Chondrocyte (in vitro differentiated cells): ENCODE results near the gene C10orf90. TPM values are rescaled to one million over a fixed set of nuclear protein-coding genes. Genes with fewer than 3 reads are reported as not detected.

ENCODE experiments used
- DNase-seq: peaks from one replicate; pipeline ENCODE4 v3.0.0; 2021; ENCODE audit warnings: mixed read lengths, low spot score
- H3K27ac Mint-ChIP-seq: one replicate; pipeline ENCODE4 v1.8.0; 2021; ENCODE audit warnings: mild to moderate bottlenecking, moderate library complexity, mixed read lengths; ENCODE audit not compliant: unreplicated experiment
- H3K27me3 Mint-ChIP-seq: 2 replicates; pipeline ENCODE4 v1.8.0; 2021; ENCODE audit warnings: low read depth, mixed read lengths
- H3K36me3 Mint-ChIP-seq: 2 replicates; pipeline ENCODE4 v1.8.0; 2021; ENCODE audit warnings: low read depth, mixed read lengths
- H3K4me1 Mint-ChIP-seq: 2 replicates; pipeline ENCODE4 v1.8.0; 2021; ENCODE audit warnings: low read depth, mild to moderate bottlenecking, mixed read lengths
- H3K4me3 Mint-ChIP-seq: one replicate; pipeline ENCODE4 v1.8.0; 2021; ENCODE audit warnings: mild to moderate bottlenecking, moderate library complexity, mixed read lengths; ENCODE audit not compliant: unreplicated experiment
- H3K9me3 Mint-ChIP-seq: 2 replicates; pipeline ENCODE4 v1.8.0; 2021; ENCODE audit warnings: low read depth, mixed read lengths
- total RNA-seq: library from RNA; stranded (reverse); gene quantifications from 3 replicates; pipeline ENCODE4 v1.2.1, GENCODE V29; 2021
- TF ChIP-seq, protein P1 (sequence below): fragments of 200-600 bp; sonication (generic); IDR thresholded peaks from 2 replicates; pipeline ENCODE4 v1.5.0; 2021; ENCODE audit warnings: antibody characterized with exemption, mild to moderate bottlenecking, moderate library complexity

Gene C10orf90
- total RNA-seq, 1 donor from 2014 or later, result not detected

- Mint-ChIP-seq H3K9me3 (no peaks in the 10 kb centered on the region), H3K4me1 (peaks cover 16% of the 10 kb centered on the region), H3K36me3 (no peaks in the 10 kb centered on the region), H3K27ac (no peak overlapping the region), H3K4me3 (no peak overlapping the region), H3K27me3 (peaks cover 2% of the 10 kb centered on the region)
- DNase-seq, result no peak
- TF ChIP-seq, protein P1, sequence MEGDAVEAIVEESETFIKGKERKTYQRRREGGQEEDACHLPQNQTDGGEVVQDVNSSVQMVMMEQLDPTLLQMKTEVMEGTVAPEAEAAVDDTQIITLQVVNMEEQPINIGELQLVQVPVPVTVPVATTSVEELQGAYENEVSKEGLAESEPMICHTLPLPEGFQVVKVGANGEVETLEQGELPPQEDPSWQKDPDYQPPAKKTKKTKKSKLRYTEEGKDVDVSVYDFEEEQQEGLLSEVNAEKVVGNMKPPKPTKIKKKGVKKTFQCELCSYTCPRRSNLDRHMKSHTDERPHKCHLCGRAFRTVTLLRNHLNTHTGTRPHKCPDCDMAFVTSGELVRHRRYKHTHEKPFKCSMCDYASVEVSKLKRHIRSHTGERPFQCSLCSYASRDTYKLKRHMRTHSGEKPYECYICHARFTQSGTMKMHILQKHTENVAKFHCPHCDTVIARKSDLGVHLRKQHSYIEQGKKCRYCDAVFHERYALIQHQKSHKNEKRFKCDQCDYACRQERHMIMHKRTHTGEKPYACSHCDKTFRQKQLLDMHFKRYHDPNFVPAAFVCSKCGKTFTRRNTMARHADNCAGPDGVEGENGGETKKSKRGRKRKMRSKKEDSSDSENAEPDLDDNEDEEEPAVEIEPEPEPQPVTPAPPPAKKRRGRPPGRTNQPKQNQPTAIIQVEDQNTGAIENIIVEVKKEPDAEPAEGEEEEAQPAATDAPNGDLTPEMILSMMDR, result no peak
Observed at GRCh38 chr10:126407831-126408230, 262.7 kb downstream of the C10orf90 start.

GRCh38 chr10:126405239-126405775, 265.2 kb downstream of the C10orf90 start:
- TF ChIP-seq, protein P1, result no peak
- H3K9me3 Mint-ChIP-seq, result no peaks in the 10 kb centered on the region
- no peak overlapping the region for H3K4me3 Mint-ChIP-seq
- H3K27me3 Mint-ChIP-seq, result peaks cover 2% of the 10 kb centered on the region
- H3K36me3 Mint-ChIP-seq, result no peaks in the 10 kb centered on the region
- DNase-seq, result no peak
- H3K4me1 Mint-ChIP-seq, result peaks cover 16% of the 10 kb centered on the region
- no peak overlapping the region for H3K27ac Mint-ChIP-seq

- Mint-ChIP-seq H3K27ac (no peak overlapping the region), H3K4me1 (peaks cover 27% of the 10 kb centered on the region), H3K27me3 (no peaks in the 10 kb centered on the region), H3K9me3 (no peaks in the 10 kb centered on the region), H3K36me3 (no peaks in the 10 kb centered on the region), H3K4me3 (no peak overlapping the region)
- TF ChIP-seq, protein P1, result no peak
- DNase-seq, result no peak
Observed at GRCh38 chr10:126402721-126403695, 267.5 kb downstream of the C10orf90 start.

DNA sequence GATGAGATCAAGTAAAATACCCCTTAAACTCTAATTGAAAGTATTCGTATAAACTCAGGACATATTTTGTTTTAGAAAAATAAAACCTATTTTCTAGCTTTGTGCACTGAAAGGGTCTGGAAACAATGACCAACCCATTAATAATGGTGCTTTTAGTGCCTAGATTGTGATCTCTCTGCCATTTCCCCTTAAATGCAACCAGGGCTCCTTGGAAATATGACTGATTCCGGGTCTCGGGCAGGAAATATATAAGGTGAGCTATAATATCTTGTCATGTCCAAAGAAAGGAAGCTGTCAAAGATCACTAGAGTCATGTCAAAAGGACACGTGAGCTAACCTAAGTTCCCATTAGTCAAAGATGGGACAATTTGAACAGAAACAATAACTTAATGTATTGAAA, 269.9 kb downstream of the C10orf90 start:
- Mint-ChIP-seq H3K4me1 (peaks cover 33% of the 10 kb centered on the region), H3K27ac (no peak overlapping the region), H3K27me3 (no peaks in the 10 kb centered on the region)

GRCh38 chr10:126398924-126399323, 271.6 kb downstream of the C10orf90 start:
- Mint-ChIP-seq H3K4me3 (no peak overlapping the region), H3K9me3 (peaks cover 3% of the 10 kb centered on the region)

More for the DNA sequence above, 269.9 kb downstream of the C10orf90 start:
- Mint-ChIP-seq H3K36me3 (peaks cover 2% of the 10 kb centered on the region), H3K4me3 (no peak overlapping the region), H3K9me3 (peaks cover 3% of the 10 kb centered on the region)
- DNase-seq, result no peak
- TF ChIP-seq, protein P1, result no peak

More at GRCh38 chr10:126398924-126399323, 271.6 kb downstream of the C10orf90 start:
- TF ChIP-seq, protein P1, result no peak
- H3K36me3 Mint-ChIP-seq, result peaks cover 2% of the 10 kb centered on the region
- no peak overlapping the region for H3K27ac Mint-ChIP-seq
- no peak for DNase-seq
- peaks cover 27% of the 10 kb centered on the region for H3K4me1 Mint-ChIP-seq
- H3K27me3 Mint-ChIP-seq, result no peaks in the 10 kb centered on the region
